Measurements from ENCODE around the gene UVRAG. TPM values are rescaled to one million over a fixed set of nuclear protein-coding genes. Genes with fewer than 3 reads are reported as not detected.

The UVRAG gene
- total and polyA plus RNA-seq, 4 donors = 8.7 to 53.2 (median 18.3) TPM

DNA sequence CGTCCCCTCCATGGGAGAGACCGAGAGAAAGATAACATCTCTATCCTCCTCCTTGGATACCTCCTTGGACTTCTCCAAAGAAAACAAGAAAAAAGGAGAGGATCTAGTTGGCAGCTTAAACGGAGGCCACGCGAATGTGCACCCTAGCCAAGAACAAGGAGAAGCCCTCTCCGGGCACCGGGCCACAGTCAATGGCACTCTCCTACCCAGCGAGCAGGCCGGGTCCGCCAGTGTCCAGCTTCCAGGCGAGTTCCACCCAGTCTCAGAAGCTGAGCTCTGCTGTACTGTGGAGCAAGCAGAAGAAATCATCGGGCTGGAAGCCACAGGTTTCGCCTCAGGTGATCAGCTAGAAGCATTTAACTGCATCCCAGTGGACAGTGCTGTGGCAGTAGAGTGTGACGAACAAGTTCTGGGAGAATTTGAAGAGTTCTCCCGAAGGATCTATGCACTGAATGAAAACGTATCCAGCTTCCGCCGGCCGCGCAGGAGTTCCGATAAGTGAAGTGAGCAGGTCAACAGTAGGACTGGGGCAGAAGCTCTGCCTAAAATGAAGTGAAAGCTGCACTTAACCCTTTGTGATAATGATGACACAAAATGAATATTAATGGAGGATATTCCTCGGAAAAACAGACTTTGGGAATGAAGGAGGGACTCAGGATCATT is 326.0 kb downstream of the UVRAG start:
- 88 to 91% methylated on average over 22 of the region's 22 CpGs for WGBS, 2 donors
- Histone ChIP-seq H3K9ac (ENCODE audit: insufficient read depth in 1 of 2, low read length in 2 of 2) (no peak overlapping the region), H3K27ac (ENCODE audit: low read depth in 1 of 2, low read length in 1 of 2) (no peak overlapping the region), H3K36me3 (ENCODE audit: control insufficient read depth in 4 of 4, insufficient read depth in 4 of 4, low read length in 4 of 4) (peaks cover 5 to 11% (median 9%) of the 10 kb centered on the region in 4 donors), H3K9me3 (ENCODE audit: control insufficient read depth in 4 of 4, insufficient read depth in 3 of 4, low read length in 3 of 4) (no peaks in the 10 kb centered on the region), H3K27me3 (ENCODE audit: control insufficient read depth in 3 of 3, insufficient read depth in 3 of 3, low read length in 2 of 3) (no peaks in the 10 kb centered on the region), H3K4me3 (no peak overlapping the region), H3K4me1 (ENCODE audit: control insufficient read depth in 5 of 5, insufficient read depth in 5 of 5, low read length in 5 of 5) (peaks cover 0 to 2% (median 0%) of the 10 kb centered on the region in 5 donors)
- TF ChIP-seq, protein P1, sequence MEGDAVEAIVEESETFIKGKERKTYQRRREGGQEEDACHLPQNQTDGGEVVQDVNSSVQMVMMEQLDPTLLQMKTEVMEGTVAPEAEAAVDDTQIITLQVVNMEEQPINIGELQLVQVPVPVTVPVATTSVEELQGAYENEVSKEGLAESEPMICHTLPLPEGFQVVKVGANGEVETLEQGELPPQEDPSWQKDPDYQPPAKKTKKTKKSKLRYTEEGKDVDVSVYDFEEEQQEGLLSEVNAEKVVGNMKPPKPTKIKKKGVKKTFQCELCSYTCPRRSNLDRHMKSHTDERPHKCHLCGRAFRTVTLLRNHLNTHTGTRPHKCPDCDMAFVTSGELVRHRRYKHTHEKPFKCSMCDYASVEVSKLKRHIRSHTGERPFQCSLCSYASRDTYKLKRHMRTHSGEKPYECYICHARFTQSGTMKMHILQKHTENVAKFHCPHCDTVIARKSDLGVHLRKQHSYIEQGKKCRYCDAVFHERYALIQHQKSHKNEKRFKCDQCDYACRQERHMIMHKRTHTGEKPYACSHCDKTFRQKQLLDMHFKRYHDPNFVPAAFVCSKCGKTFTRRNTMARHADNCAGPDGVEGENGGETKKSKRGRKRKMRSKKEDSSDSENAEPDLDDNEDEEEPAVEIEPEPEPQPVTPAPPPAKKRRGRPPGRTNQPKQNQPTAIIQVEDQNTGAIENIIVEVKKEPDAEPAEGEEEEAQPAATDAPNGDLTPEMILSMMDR (IDR thresholded peaks at IDR 0.05; ENCODE audit: control extremely low read depth, extremely low read depth) = no peak
- no peak for DNase-seq
- ATAC-seq (ENCODE audit: insufficient read depth, low FRiP score) = no peak

DNA sequence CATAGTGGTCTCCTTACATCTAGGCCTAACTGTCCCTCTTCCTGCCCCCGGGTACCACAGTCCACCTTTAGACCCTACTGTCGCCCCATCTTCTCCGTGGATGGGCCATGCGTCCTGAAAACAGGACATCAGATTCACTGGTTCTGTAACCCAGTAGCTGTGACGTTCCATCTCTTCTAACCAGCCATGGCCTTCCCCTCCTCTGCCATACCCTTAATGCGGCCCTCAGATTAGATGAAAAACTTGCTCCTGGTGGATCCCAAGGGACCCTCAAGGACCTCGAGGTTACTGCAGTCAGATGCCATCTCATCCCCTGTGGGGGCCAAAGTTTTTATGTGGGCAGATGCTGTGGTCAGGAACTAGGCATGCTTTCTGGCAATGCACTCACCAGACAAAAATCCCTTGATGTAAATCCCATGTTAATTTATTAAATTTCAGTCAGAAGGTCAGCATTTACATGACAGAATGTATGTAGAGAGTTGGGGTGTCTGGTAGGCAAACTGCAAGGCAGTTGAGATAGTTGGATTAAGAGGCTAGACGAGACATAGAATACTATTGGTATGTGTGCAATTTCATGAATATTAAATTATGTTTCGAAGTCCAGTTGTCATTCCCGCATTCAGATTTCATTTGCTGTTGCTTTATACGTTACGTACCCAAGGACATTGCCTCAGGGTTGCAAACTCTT is 327.0 kb downstream of the UVRAG start:
- WGBS, 2 donors = 96 to 97% methylated on average over 12 of the region's 12 CpGs
- no peak overlapping the region for H3K4me3 ChIP-seq

DNA sequence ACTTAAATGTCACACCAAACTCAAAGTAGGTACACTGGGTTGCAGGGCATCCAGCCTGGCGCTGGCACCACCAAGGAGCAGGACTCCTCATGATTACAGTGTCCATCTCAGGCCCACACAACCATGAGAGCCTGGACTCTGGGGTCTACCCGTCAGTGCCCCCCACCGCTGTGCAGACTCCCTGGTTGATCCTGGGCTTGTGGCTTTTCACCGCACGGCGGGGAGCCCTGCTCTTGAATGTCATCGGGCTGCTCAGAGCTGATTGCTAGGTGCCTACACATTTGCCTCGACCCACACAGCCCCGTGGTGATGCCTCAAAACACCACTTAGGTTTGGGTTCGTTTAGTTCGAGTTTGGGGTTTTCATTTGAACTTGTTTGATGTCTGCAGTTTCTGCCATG is 328.3 kb downstream of the UVRAG start:
- Histone ChIP-seq H3K4me1 (ENCODE audit: control insufficient read depth in 5 of 5, insufficient read depth in 5 of 5, low read length in 5 of 5) (peaks cover 0 to 11% (median 2%) of the 10 kb centered on the region in 5 donors), H3K9me3 (ENCODE audit: control insufficient read depth in 4 of 4, insufficient read depth in 3 of 4, low read length in 3 of 4) (no peaks in the 10 kb centered on the region), H3K27ac (ENCODE audit: low read depth in 1 of 2, low read length in 1 of 2) (no peak overlapping the region), H3K9ac (ENCODE audit: insufficient read depth in 1 of 2, low read length in 2 of 2) (no peak overlapping the region), H3K36me3 (ENCODE audit: control insufficient read depth in 4 of 4, insufficient read depth in 4 of 4, low read length in 4 of 4) (peaks cover 5 to 11% (median 9%) of the 10 kb centered on the region in 4 donors), H3K4me3 (no peak overlapping the region), H3K27me3 (ENCODE audit: control insufficient read depth in 3 of 3, insufficient read depth in 3 of 3, low read length in 2 of 3) (no peaks in the 10 kb centered on the region)
- ATAC-seq (ENCODE audit: insufficient read depth, low FRiP score) (no peak), DNase-seq (no peak)
- TF ChIP-seq, protein P1 (IDR thresholded peaks at IDR 0.05; ENCODE audit: control extremely low read depth, extremely low read depth) = no peak
- WGBS, 2 donors = 94 to 95% methylated on average over 11 of the region's 11 CpGs

More for the DNA sequence above, 327.0 kb downstream of the UVRAG start:
- Histone ChIP-seq H3K36me3 (ENCODE audit: control insufficient read depth in 4 of 4, insufficient read depth in 4 of 4, low read length in 4 of 4) (peaks cover 5 to 11% (median 9%) of the 10 kb centered on the region in 4 donors), H3K9ac (ENCODE audit: insufficient read depth in 1 of 2, low read length in 2 of 2) (no peak overlapping the region), H3K27me3 (ENCODE audit: control insufficient read depth in 3 of 3, insufficient read depth in 3 of 3, low read length in 2 of 3) (no peaks in the 10 kb centered on the region), H3K9me3 (ENCODE audit: control insufficient read depth in 4 of 4, insufficient read depth in 3 of 4, low read length in 3 of 4) (no peaks in the 10 kb centered on the region), H3K27ac (ENCODE audit: low read depth in 1 of 2, low read length in 1 of 2) (no peak overlapping the region), H3K4me1 (ENCODE audit: control insufficient read depth in 5 of 5, insufficient read depth in 5 of 5, low read length in 5 of 5) (peaks cover 0 to 6% (median 2%) of the 10 kb centered on the region in 5 donors)
- TF ChIP-seq, protein P1 (IDR thresholded peaks at IDR 0.05; ENCODE audit: control extremely low read depth, extremely low read depth) = no peak
- ATAC-seq (ENCODE audit: insufficient read depth, low FRiP score) = no peak
- no peak for DNase-seq

All from lung (tissue), 12 donors.